IMR-90 (cell line): ENCODE measurements around the gene ZNF593.

Experiments
- BHLHE40 ChIP-seq: fragments of 150-350 bp; IDR thresholded peaks from 2 replicates; pipeline ENCODE4 v1.6.1; 2016; ENCODE audit warnings: mild to moderate bottlenecking, low read depth, low read length
- FOS ChIP-seq: fragments of 150-350 bp; IDR thresholded peaks from 2 replicates; pipeline ENCODE4 v1.6.1; 2016; ENCODE audit warnings: low read depth, low read length
- MAFK ChIP-seq: IDR thresholded peaks from 2 replicates; pipeline ENCODE4 v1.6.1; 2012; ENCODE audit warnings: low read depth, low read length, improper control_type of control experiment
- POLR2A ChIP-seq: IDR thresholded peaks from 2 replicates; pipeline ENCODE4 v1.6.1; 2012; ENCODE audit warnings: mild to moderate bottlenecking, low read depth, low read length
- RAD21 ChIP-seq: IDR thresholded peaks from 2 replicates; pipeline ENCODE4 v1.6.1; 2012; ENCODE audit warnings: low read length, improper control_type of control experiment
- RCOR1 ChIP-seq: IDR thresholded peaks from 2 replicates; pipeline ENCODE4 v1.6.1; 2012; ENCODE audit warnings: mild to moderate bottlenecking, low read length, improper control_type of control experiment; ENCODE audit not compliant: insufficient replicate concordance
- RFX5 ChIP-seq: IDR thresholded peaks from 2 replicates; pipeline ENCODE4 v1.8.0; 2012; ENCODE audit warnings: low read depth, mild to moderate bottlenecking, low read length, moderate library complexity
- TF ChIP-seq, protein P1 (sequence below): conservative IDR thresholded peaks from 2 replicates; pipeline ENCODE4 v1.5.1; 2012; ENCODE audit warnings: mild to moderate bottlenecking, low read depth, low read length, improper control_type of control experiment
- TF ChIP-seq, protein P2 (sequence below): fragments of 150-350 bp; IDR thresholded peaks from 2 replicates; pipeline ENCODE4 v1.6.1; 2016; ENCODE audit warnings: low read depth, mild to moderate bottlenecking, low read length, moderate library complexity, borderline replicate concordance

DNA sequence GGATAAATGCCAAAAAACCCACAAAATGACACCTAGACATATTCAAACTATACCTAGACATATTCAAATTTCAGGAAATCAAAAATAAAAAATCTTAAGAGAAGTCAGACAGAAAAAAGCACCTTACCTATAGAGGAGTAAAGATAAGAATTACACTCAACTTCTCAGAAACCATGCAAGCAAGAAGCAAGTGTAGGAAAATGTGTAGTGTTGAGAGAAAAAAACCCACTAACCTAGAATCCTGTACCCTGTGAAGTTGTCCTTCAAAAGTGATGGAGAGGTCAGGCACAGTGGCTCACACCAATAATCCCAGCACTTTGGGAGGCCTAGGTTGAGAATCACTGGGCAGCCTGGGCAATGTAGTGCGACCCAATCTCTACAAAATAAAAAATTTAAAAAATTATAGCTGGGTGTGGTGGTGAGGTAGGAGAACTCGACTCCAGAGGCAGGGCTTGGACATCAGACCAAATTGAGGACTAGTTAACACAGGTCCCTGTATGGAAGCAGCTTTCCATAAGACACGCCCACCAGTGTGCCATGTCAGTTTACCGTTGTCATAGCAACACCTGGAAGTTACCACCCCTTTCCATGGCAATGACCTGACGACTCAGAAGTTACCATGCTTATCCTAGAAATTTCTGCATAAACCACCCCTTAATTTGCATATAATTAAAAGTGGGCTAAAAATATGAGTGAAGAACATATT lies 37.4 kb upstream of the ZNF593 start:
- no peak for TF ChIP-seq POLR2A
- TF ChIP-seq, protein P1, sequence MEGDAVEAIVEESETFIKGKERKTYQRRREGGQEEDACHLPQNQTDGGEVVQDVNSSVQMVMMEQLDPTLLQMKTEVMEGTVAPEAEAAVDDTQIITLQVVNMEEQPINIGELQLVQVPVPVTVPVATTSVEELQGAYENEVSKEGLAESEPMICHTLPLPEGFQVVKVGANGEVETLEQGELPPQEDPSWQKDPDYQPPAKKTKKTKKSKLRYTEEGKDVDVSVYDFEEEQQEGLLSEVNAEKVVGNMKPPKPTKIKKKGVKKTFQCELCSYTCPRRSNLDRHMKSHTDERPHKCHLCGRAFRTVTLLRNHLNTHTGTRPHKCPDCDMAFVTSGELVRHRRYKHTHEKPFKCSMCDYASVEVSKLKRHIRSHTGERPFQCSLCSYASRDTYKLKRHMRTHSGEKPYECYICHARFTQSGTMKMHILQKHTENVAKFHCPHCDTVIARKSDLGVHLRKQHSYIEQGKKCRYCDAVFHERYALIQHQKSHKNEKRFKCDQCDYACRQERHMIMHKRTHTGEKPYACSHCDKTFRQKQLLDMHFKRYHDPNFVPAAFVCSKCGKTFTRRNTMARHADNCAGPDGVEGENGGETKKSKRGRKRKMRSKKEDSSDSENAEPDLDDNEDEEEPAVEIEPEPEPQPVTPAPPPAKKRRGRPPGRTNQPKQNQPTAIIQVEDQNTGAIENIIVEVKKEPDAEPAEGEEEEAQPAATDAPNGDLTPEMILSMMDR, result no peak
- no peak for TF ChIP-seq RCOR1
- no peak for TF ChIP-seq BHLHE40
- TF ChIP-seq, protein P2, sequence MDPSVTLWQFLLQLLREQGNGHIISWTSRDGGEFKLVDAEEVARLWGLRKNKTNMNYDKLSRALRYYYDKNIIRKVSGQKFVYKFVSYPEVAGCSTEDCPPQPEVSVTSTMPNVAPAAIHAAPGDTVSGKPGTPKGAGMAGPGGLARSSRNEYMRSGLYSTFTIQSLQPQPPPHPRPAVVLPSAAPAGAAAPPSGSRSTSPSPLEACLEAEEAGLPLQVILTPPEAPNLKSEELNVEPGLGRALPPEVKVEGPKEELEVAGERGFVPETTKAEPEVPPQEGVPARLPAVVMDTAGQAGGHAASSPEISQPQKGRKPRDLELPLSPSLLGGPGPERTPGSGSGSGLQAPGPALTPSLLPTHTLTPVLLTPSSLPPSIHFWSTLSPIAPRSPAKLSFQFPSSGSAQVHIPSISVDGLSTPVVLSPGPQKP, result no peak
- TF ChIP-seq RFX5, result no peak
- TF ChIP-seq FOS, result no peak
- no peak for TF ChIP-seq MAFK
- TF ChIP-seq RAD21, result no peak
